Muscle of back (tissue), 11 donors: Measurements from ENCODE around the gene SUPT3H. TPM values are rescaled to one million over a fixed set of nuclear protein-coding genes. Genes with fewer than 3 reads are reported as not detected.
"Not testable (repeated sequence)": the region's sequence is repeated elsewhere in the genome, so short reads cannot be mapped to it uniquely, and the experiment has no call there.

Experiments used
- DNase-seq, 3 donors: peaks; one replicate each; pipeline versions ENCODE4 v3.0.0 to v3.0.0-alpha.2; 2013
- polyA plus RNA-seq, 10 donors: library from polyadenylated mRNA; unstranded; fragments of 120-200 nt; gene quantifications; one replicate each; pipeline ENCODE4 v1.2.1, GENCODE V29; 2013; ENCODE audit not compliant: insufficient read length in 10 of 10

SUPT3H gene
- polyA plus RNA-seq, 10 donors = 9.7 to 13.7 (median 11.6) TPM

- DNase-seq = peak in 1 of 3 donors; percentile 57
Measured at GRCh38 chr6:44898296-44898930, 479.3 kb downstream of the SUPT3H start.

- DNase-seq = no peak
Measured at GRCh38 chr6:44897316-44897715, 480.4 kb downstream of the SUPT3H start.

GRCh38 chr6:44896701-44897100, 481.0 kb downstream of the SUPT3H start:
- DNase-seq = no peak

- DNase-seq = no peak
Measured at GRCh38 chr6:44892579-44892978, 485.2 kb downstream of the SUPT3H start.

- not testable (repeated sequence) for DNase-seq
Measured at GRCh38 chr6:44879071-44879470, 498.7 kb downstream of the SUPT3H start.

GRCh38 chr6:44876638-44877037, 501.1 kb downstream of the SUPT3H start:
- DNase-seq = not testable (repeated sequence)

- DNase-seq = no peak
Measured at GRCh38 chr6:44869321-44869897, 508.3 kb downstream of the SUPT3H start.

- no peak for DNase-seq
Measured at GRCh38 chr6:44868910-44869309, 508.8 kb downstream of the SUPT3H start.

GRCh38 chr6:44868335-44868668, 509.4 kb downstream of the SUPT3H start:
- no peak for DNase-seq

GRCh38 chr6:44867571-44868334, 510.0 kb downstream of the SUPT3H start:
- DNase-seq = no peak

- not testable (repeated sequence) for DNase-seq
Measured at GRCh38 chr6:44865184-44865583, 512.5 kb downstream of the SUPT3H start.

- no peak for DNase-seq
Measured at GRCh38 chr6:44859901-44860410, 517.8 kb downstream of the SUPT3H start.

- DNase-seq = no peak
Measured at GRCh38 chr6:44858998-44859397, 518.7 kb downstream of the SUPT3H start.

GRCh38 chr6:44856479-44856878, 521.3 kb downstream of the SUPT3H start:
- DNase-seq = peak in 1 of 3 donors; percentile 38

- DNase-seq = peak; percentile 53 to 69 (median 68)
Measured at GRCh38 chr6:44855562-44856411, 521.9 kb downstream of the SUPT3H start.

GRCh38 chr6:44854712-44855443, 522.9 kb downstream of the SUPT3H start:
- no peak for DNase-seq

GRCh38 chr6:44851176-44851575, 526.6 kb downstream of the SUPT3H start:
- no peak for DNase-seq

GRCh38 chr6:44850312-44850711, 527.4 kb downstream of the SUPT3H start:
- DNase-seq = peak; percentile 35 to 83 (median 70)

- DNase-seq = peak; percentile 15 to 79 (median 50)
Measured at GRCh38 chr6:44849806-44850205, 527.9 kb downstream of the SUPT3H start.

- DNase-seq = no peak
Measured at GRCh38 chr6:44843734-44844133, 534.0 kb downstream of the SUPT3H start.

GRCh38 chr6:44842616-44843015, 535.1 kb downstream of the SUPT3H start:
- DNase-seq = no peak
